PC-3 (cell line): ENCODE data around the gene MS4A6E. TPM values are rescaled to one million over a fixed set of nuclear protein-coding genes. Genes with fewer than 3 reads are reported as not detected.
A peak's percentile ranks its signal among the peaks of the same experiment; 100 is the strongest.

Source experiments
- ATAC-seq: fragments of 200-7000 bp; cut with Tn5 transposase; 2 replicates; pipeline ENCODE4 v1.9.1; 2020; ENCODE audit warnings: mild to moderate bottlenecking, moderate library complexity
- BruUV-seq: library from RNA; stranded (reverse); fragments of 400-500 nt; replicated peaks from 2 replicates; lab custom pipeline; 2021; lab: Mats Ljungman, UMichigan
- CTCF ChIA-PET: fragments of 300-600 bp; sonication (Branson Sonifier 250); formaldehyde crosslinking; loops from one replicate; lab custom pipeline; 2022; ENCODE audit warnings: antibody characterized with exemption; lab: Charles Lee
- POLR2A ChIA-PET: fragments of 300-600 bp; sonication (Branson Sonifier 250); formaldehyde crosslinking; loops from one replicate; lab custom pipeline; 2022; ENCODE audit warnings: antibody characterized with exemption; ENCODE audit not compliant: unreplicated experiment; lab: Charles Lee
- DNase-seq: peaks from one replicate; pipeline ENCODE4 v3.0.0-alpha.2; 2015
- H2AFZ ChIP-seq: fragments of 300-600 bp; sonication (generic); 2 replicates; pipeline ENCODE4 v1.6.0; 2016; ENCODE audit warnings: antibody characterized with exemption, low read length
- H3F3A ChIP-seq: fragments of 300-600 bp; sonication (generic); one replicate; pipeline ENCODE4 v1.6.0; 2017; ENCODE audit warnings: antibody characterized with exemption, low read length, control low read depth, mild to moderate bottlenecking; ENCODE audit not compliant: unreplicated experiment
- H3K27ac ChIP-seq: fragments of 300-600 bp; sonication (generic); 2 replicates; pipeline ENCODE4 v1.5.1; 2016; ENCODE audit warnings: mild to moderate bottlenecking, low read length
- H3K27me3 ChIP-seq: fragments of 300-600 bp; sonication (generic); 2 replicates; pipeline ENCODE4 v1.6.1; 2016; ENCODE audit warnings: low read length, mixed read lengths
- H3K36me3 ChIP-seq: fragments of 300-600 bp; sonication (generic); 2 replicates; pipeline ENCODE4 v1.6.1; 2016; ENCODE audit warnings: low read depth, mixed run types, low read length, mixed read lengths
- H3K4me1 ChIP-seq: fragments of 300-600 bp; sonication (generic); 2 replicates; pipeline ENCODE4 v1.5.1; 2016; ENCODE audit warnings: low read length; ENCODE audit not compliant: insufficient read depth
- H3K4me2 ChIP-seq: fragments of 300-600 bp; sonication (generic); 2 replicates; pipeline ENCODE4 v1.6.0; 2016; ENCODE audit warnings: low read length
- H3K4me3 ChIP-seq: fragments of 300-600 bp; sonication (generic); 2 replicates; pipeline ENCODE4 v1.5.1; 2016; ENCODE audit warnings: mild to moderate bottlenecking, low read length, mixed read lengths
- H3K79me2 ChIP-seq: fragments of 300-600 bp; sonication (generic); 2 replicates; pipeline ENCODE4 v1.6.1; 2017; ENCODE audit warnings: low read length, mixed read lengths
- H3K9ac ChIP-seq: fragments of 300-600 bp; sonication (generic); 2 replicates; pipeline ENCODE4 v1.6.0; 2016; ENCODE audit warnings: mild to moderate bottlenecking, low read length
- H3K9me2 ChIP-seq: fragments of 300-600 bp; sonication (generic); replicated peaks from 2 replicates; pipeline ENCODE4 v1.6.1; 2016; ENCODE audit warnings: mixed run types, low read length, mixed read lengths
- H3K9me3 ChIP-seq: fragments of 300-600 bp; sonication (generic); 2 replicates; pipeline ENCODE4 v1.6.1; 2016; ENCODE audit warnings: low read length, mixed read lengths
- H4K20me1 ChIP-seq: fragments of 300-600 bp; sonication (generic); 2 replicates; pipeline ENCODE4 v1.6.1; 2016; ENCODE audit warnings: low read length, mixed read lengths
- EZH2 ChIP-seq: fragments of 300-600 bp; sonication (generic); IDR thresholded peaks from one replicate; pipeline ENCODE4 v1.6.1; 2017; ENCODE audit warnings: antibody characterized with exemption, mild to moderate bottlenecking, low read length; ENCODE audit not compliant: unreplicated experiment
- EZH2phosphoT487 ChIP-seq: fragments of 300-600 bp; sonication (generic); IDR thresholded peaks from 2 replicates; pipeline ENCODE4 v1.6.1; 2018; ENCODE audit warnings: mild to moderate bottlenecking, antibody characterized with exemption, low read length, borderline replicate concordance
- intact Hi-C: fragments of 100-400 bp; cut with micrococcal nuclease; formaldehyde crosslinking; loops from 2 replicates; pipeline ENCODE4 v1.9.0; 2023
- total RNA-seq: library from RNA; depleted of rRNA; stranded (reverse); fragments of >200 nt; gene quantifications from 2 replicates; pipeline ENCODE4 v1.2.3, GENCODE V29; 2014
- TF ChIP-seq, protein P1 (sequence below): fragments of 300-600 bp; sonication (generic); conservative IDR thresholded peaks from 2 replicates; pipeline ENCODE4 v1.5.1; 2017; ENCODE audit warnings: antibody characterized with exemption, low read depth, mild to moderate bottlenecking, low read length

The MS4A6E gene
- total RNA-seq, 1 experiment from 2014 or later: not detected

DNA sequence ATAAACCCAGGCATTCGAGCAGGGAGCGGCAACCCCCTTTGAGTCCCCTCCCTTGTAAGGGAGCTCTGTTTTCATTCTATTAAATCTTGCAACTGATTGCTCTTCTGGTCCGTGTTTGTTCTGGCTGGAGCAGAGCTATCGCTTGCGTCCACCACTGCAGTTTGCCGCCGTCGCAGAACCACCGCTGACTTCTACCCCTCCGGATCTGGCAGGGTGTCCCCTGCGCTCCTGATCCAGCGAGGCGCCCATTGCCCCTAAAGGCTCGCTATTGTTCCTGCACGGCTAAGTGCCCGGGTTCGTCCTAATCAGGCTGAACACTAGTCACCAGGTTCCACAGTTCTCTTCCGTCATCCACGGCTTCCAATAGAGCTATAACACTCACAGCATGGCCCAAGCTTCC lies 40.8 kb downstream of the MS4A6E start:
- H3K36me3 ChIP-seq: no peaks in the 10 kb centered on the region
- H3F3A ChIP-seq: peaks cover 11% of the 10 kb centered on the region
- no TSS peak for BruUV-seq
- DNase-seq: no peak
- CTCF ChIA-PET: no interaction called here
- H3K9me2 ChIP-seq: no peaks in the 10 kb centered on the region
- no peak for ATAC-seq
- H3K9ac ChIP-seq: no peak overlapping the region
- POLR2A ChIA-PET: no interaction called here
- H3K4me3 ChIP-seq: no peak overlapping the region
- H3K9me3 ChIP-seq: no peaks in the 10 kb centered on the region
- no peak overlapping the region for H3K27ac ChIP-seq
- no peak overlapping the region for H3K4me2 ChIP-seq
- no peaks in the 10 kb centered on the region for H3K79me2 ChIP-seq
- no peak overlapping the region for H2AFZ ChIP-seq
- H3K27me3 ChIP-seq: peaks cover 9% of the 10 kb centered on the region; the same call in 1 of the 2 replicates
- H4K20me1 ChIP-seq: no peaks in the 10 kb centered on the region
- peaks cover 29% of the 10 kb centered on the region for H3K4me1 ChIP-seq
- intact Hi-C loops: no loop called here
- no peak for TF ChIP-seq EZH2phosphoT487
- TF ChIP-seq, protein P1, sequence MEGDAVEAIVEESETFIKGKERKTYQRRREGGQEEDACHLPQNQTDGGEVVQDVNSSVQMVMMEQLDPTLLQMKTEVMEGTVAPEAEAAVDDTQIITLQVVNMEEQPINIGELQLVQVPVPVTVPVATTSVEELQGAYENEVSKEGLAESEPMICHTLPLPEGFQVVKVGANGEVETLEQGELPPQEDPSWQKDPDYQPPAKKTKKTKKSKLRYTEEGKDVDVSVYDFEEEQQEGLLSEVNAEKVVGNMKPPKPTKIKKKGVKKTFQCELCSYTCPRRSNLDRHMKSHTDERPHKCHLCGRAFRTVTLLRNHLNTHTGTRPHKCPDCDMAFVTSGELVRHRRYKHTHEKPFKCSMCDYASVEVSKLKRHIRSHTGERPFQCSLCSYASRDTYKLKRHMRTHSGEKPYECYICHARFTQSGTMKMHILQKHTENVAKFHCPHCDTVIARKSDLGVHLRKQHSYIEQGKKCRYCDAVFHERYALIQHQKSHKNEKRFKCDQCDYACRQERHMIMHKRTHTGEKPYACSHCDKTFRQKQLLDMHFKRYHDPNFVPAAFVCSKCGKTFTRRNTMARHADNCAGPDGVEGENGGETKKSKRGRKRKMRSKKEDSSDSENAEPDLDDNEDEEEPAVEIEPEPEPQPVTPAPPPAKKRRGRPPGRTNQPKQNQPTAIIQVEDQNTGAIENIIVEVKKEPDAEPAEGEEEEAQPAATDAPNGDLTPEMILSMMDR: no peak
- TF ChIP-seq EZH2: no peak

DNA sequence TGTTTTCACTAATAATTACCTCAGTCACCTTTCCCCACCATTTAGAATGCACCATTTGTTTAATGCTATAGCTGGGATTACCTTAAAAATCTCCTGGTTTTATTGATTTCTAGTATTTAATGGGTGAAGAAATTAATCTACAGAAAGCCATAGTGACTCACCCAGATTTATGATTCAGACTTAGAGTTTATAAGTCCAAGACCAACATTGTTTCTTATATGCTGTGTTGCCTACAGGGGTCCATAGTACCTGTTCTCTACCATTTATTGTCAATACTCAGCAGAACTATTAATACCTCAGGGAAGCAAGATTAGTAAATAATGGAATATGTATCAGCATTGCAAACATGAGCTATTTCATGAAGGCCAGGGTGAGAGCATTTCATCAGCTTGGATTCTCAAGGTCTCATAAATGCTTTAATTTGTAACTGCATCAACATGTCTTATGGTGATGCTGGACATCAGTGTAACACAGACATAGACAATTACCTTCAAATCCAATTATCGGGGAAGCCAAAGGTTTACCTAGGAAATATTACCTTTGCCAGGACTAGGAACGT lies 43.3 kb downstream of the MS4A6E start:
- ATAC-seq (peak; percentile 34), DNase-seq (peak; percentile 65)
- ChIA-PET POLR2A (no interaction called here), CTCF (no interaction called here)
- Histone ChIP-seq H3K9ac (peak overlapping the region; percentile 67), H3F3A (peaks cover 11% of the 10 kb centered on the region), H3K9me3 (no peaks in the 10 kb centered on the region), H3K27ac (peak overlapping the region; percentile 97), H3K4me2 (peak overlapping the region; percentile 88), H3K4me3 (peak overlapping the region; percentile 53), H3K9me2 (no peaks in the 10 kb centered on the region), H3K79me2 (no peaks in the 10 kb centered on the region), H3K27me3 (no peaks in the 10 kb centered on the region), H4K20me1 (no peaks in the 10 kb centered on the region), H3K4me1 (peaks cover 33% of the 10 kb centered on the region), H3K36me3 (no peaks in the 10 kb centered on the region), H2AFZ (no peak overlapping the region)
- intact Hi-C loops: no loop called here
- TF ChIP-seq, protein P1: peak; percentile 17; the same call in 1 of the 2 replicates
- TF ChIP-seq EZH2 (no peak), EZH2phosphoT487 (no peak)
- no TSS peak for BruUV-seq

DNA sequence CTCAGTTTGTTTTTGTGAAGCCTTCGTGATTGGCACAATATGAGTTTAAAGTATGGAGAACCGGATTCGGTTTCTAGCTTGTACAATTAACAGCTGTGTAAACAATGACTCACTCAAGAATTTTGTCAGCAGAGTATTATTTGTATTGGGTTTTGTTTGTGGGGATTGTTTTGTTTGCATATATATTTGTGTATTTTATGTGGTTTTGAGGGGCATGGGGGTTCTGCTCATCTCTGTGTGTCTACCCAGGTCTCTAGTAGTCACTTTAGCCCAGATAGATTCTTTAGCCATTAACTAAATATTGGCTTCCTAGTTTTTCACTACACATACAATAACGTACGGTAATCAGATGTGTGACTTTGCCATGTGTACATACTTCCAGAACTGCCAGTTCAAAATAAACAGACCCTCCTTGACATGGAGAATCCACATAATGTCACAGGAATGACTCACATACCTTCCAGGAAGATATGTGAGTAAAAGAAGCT lies 43.8 kb downstream of the MS4A6E start:
- ATAC-seq: peak; percentile 87
- no peaks in the 10 kb centered on the region for H3K27me3 ChIP-seq
- peak; percentile 95 for DNase-seq

More for the DNA sequence above, 43.8 kb downstream of the MS4A6E start:
- Histone ChIP-seq H3K9me3 (no peaks in the 10 kb centered on the region), H3K4me1 (peaks cover 38% of the 10 kb centered on the region), H3K9ac (peak overlapping the region; percentile 67), H2AFZ (0 out of 2 replicates have a peak overlapping the region, but pooled peaks have one; percentile 22), H3F3A (peaks cover 11% of the 10 kb centered on the region), H3K4me3 (peak overlapping the region; percentile 53; the same call in 1 of the 2 replicates), H4K20me1 (no peaks in the 10 kb centered on the region), H3K9me2 (no peaks in the 10 kb centered on the region), H3K79me2 (no peaks in the 10 kb centered on the region), H3K27ac (peak overlapping the region; percentile 97), H3K4me2 (peak overlapping the region; percentile 88), H3K36me3 (no peaks in the 10 kb centered on the region)
- intact Hi-C loops: no loop called here
- POLR2A ChIA-PET: no interaction called here
- no TSS peak for BruUV-seq
- CTCF ChIA-PET: interaction anchor here (0.5 to 0.6 kb wide), 2 partner anchors 516 to 1199 kb away, joined by 3 read pairs; partner anchors contain the start of gene DTX4
- TF ChIP-seq, protein P1: no peak
- TF ChIP-seq EZH2 (no peak), EZH2phosphoT487 (no peak)
